Measurements from ENCODE around the gene GRIA3. TPM values are rescaled to one million over a fixed set of nuclear protein-coding genes. Genes with fewer than 3 reads are reported as not detected.

Gene GRIA3
- total RNA-seq, 4 donors from 2014 or later = 0.12 to 0.58 TPM; not detected in 2

DNA sequence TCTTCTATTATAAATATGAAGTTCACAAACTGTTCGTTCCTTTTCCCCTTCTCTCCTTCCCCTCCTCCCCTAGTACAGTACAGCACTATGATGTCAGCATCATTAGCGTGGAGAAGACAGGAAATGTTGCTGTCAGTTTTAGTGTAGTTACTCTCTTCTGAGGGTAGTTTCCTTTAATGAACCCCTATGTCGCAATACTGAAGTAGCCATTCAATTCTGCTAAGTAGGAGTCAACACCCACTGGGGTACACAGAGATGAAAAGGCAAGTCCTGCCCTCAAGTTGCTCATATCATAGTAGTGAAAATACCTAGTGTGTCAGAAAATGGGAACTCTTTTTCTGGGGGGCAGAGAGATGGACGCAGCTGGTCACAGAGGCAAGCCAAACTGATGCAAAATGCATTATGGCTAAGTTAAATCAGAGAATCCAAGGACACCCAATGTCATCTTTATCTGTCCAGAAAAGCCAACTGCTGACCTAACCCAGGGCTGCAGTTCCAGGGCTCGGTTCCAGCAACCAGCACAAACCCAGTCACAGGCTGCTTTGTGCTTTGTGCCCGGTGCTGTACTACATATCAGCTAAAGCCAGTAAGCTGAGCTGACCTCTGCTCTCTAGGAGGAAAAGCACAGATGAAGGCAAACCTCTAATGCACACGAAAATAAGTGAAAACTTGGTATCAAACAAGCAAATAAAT, 31.5 kb downstream of the GRIA3 start:
- H3K4me3 ChIP-seq (ENCODE audit: low read depth, poor library complexity, severe bottlenecking) = no peak overlapping the region
- no peak for DNase-seq (ENCODE audit: low spot score in 2 of 2)
- intact Hi-C loops (cut with DNase I; ENCODE audit: low total_unique reads) = no loop called here
- WGBS, 2 donors = 54 to 60% methylated on average over 6 to 7 of the region's 7 CpGs
- no peak for TF ChIP-seq POLR2A (IDR thresholded peaks at IDR 0.05)
- no peak for TF ChIP-seq CTCF (IDR thresholded peaks at IDR 0.05)

- 40 to 53% methylated on average over 2 of the region's 2 CpGs for WGBS, 2 donors
- no peak overlapping the region for H3K4me3 ChIP-seq (ENCODE audit: low read depth, poor library complexity, severe bottlenecking)
- intact Hi-C loops (cut with DNase I; ENCODE audit: low total_unique reads) = no loop called here
- peak in 1 of 2 donors; percentile 16 for DNase-seq (ENCODE audit: low spot score in 2 of 2)
- TF ChIP-seq CTCF (IDR thresholded peaks at IDR 0.05) (no peak), POLR2A (IDR thresholded peaks at IDR 0.05) (no peak)
Measured at GRCh38 chrX:123217077-123217476, 33.0 kb downstream of the GRIA3 start.

DNA sequence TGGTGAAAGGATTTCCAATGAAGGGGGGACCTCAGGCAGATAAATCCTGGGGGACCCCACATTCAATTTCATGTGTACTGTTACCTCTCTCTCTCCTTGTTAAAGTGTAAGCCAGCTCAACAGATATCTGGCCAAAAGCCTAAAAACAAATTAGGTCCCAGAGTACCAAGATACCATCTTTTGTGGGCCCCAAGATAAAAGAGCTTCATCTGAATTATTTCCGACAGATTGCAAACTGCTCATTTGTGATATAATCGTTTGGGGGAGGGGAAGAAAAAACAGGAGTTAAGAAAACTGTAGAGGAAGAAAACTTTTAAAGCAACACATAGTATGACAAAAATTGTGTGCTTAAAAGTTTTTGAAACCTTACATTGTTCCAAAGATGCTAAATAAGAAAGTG, 33.6 kb downstream of the GRIA3 start:
- WGBS, 2 donors = 65 to 69% methylated on average over 2 of the region's 2 CpGs
- intact Hi-C loops (cut with DNase I; ENCODE audit: low total_unique reads) = no loop called here
- no peak overlapping the region for H3K4me3 ChIP-seq (ENCODE audit: low read depth, poor library complexity, severe bottlenecking)
- DNase-seq (ENCODE audit: low spot score in 2 of 2) = no peak
- no peak for TF ChIP-seq CTCF (IDR thresholded peaks at IDR 0.05)
- TF ChIP-seq POLR2A (IDR thresholded peaks at IDR 0.05) = no peak

DNA sequence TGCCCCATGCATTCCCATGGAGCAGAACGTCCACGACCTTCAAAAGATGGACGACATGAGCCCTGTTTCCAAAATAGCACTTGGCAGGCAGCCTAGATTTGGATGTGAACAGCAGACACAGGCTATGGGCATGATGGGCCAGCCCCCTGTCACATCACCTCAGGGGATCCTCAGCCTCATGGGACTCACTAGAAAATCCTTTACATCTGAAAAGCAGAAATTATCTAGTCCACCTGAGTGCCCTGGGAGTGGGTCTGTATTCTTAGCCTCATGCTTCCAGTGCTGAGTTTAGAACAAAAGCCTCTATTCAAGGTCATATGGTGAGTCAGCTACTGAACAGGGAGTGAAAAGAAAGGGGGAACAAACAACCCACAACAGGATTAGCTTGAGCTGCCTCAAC, 35.8 kb downstream of the GRIA3 start:
- TF ChIP-seq CTCF (IDR thresholded peaks at IDR 0.05) (no peak), POLR2A (IDR thresholded peaks at IDR 0.05) (no peak)
- intact Hi-C loops (cut with DNase I; ENCODE audit: low total_unique reads) = no loop called here
- WGBS, 2 donors = 44% methylated on average over 3 of the region's 3 CpGs; no CpG with 5 or more reads in 1 of the 2 donors
- no peak for DNase-seq (ENCODE audit: low spot score in 2 of 2)
- no peak overlapping the region for H3K4me3 ChIP-seq (ENCODE audit: low read depth, poor library complexity, severe bottlenecking)

- TF ChIP-seq CTCF (IDR thresholded peaks at IDR 0.05) (no peak), POLR2A (IDR thresholded peaks at IDR 0.05) (no peak)
- intact Hi-C loops (cut with DNase I; ENCODE audit: low total_unique reads) = no loop called here
- H3K4me3 ChIP-seq (ENCODE audit: low read depth, poor library complexity, severe bottlenecking) = no peak overlapping the region
- whole genome bisulfite sequencing, 2 donors = 54 to 63% methylated on average over 5 of the region's 5 CpGs
- no peak for DNase-seq (ENCODE audit: low spot score in 2 of 2)
Measured at GRCh38 chrX:123222920-123223319, 38.8 kb downstream of the GRIA3 start.

- intact Hi-C loops (cut with DNase I; ENCODE audit: low total_unique reads) = no loop called here
- no peak overlapping the region for H3K4me3 ChIP-seq (ENCODE audit: low read depth, poor library complexity, severe bottlenecking)
- TF ChIP-seq CTCF (IDR thresholded peaks at IDR 0.05) (no peak), POLR2A (IDR thresholded peaks at IDR 0.05) (no peak)
- WGBS, 2 donors = 69 to 82% methylated on average over 1 of the region's 1 CpG
- DNase-seq (ENCODE audit: low spot score in 2 of 2) = no peak
Measured at GRCh38 chrX:123223409-123223808, 39.3 kb downstream of the GRIA3 start.
